ENCODE results near the gene TTLL6.

The TTLL6 gene

GRCh38 chr17:48776602-48777001 is 40.4 kb downstream of the TTLL6 start:
- no peak for DNase-seq (ENCODE audit: low read depth)
- TF ChIP-seq, protein P1, sequence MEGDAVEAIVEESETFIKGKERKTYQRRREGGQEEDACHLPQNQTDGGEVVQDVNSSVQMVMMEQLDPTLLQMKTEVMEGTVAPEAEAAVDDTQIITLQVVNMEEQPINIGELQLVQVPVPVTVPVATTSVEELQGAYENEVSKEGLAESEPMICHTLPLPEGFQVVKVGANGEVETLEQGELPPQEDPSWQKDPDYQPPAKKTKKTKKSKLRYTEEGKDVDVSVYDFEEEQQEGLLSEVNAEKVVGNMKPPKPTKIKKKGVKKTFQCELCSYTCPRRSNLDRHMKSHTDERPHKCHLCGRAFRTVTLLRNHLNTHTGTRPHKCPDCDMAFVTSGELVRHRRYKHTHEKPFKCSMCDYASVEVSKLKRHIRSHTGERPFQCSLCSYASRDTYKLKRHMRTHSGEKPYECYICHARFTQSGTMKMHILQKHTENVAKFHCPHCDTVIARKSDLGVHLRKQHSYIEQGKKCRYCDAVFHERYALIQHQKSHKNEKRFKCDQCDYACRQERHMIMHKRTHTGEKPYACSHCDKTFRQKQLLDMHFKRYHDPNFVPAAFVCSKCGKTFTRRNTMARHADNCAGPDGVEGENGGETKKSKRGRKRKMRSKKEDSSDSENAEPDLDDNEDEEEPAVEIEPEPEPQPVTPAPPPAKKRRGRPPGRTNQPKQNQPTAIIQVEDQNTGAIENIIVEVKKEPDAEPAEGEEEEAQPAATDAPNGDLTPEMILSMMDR (conservative IDR thresholded peaks at IDR 0.05; ENCODE audit: low read depth, low read length): no peak
- H3K4me3 ChIP-seq (ENCODE audit: low read depth, low read length): no peak overlapping the region

DNA sequence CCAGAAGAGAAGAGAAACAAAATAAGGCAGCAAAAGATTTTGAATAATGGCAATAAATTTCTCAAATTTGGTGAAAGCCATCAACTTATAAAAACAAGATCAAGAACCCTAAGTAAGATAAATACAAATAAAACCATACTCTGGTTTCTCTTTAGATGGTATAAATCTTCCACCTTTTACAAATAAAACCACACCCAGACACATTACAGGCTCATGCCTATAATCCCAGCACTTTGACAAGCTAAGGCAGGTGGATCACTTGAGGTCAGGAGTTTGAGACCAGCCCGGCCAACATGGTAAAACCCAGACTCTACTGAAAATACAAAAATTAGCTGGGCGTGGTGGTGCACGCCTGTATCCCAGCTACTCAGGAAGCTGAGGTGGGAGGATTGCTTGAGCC is 43.8 kb downstream of the TTLL6 start:
- no peak for DNase-seq (ENCODE audit: low read depth)
- no peak overlapping the region for H3K4me3 ChIP-seq (ENCODE audit: low read depth, low read length)
- TF ChIP-seq, protein P1 (conservative IDR thresholded peaks at IDR 0.05; ENCODE audit: low read depth, low read length): no peak

GRCh38 chr17:48770954-48771353 is 46.1 kb downstream of the TTLL6 start:
- H3K4me3 ChIP-seq (ENCODE audit: low read depth, low read length): no peak overlapping the region
- no peak for DNase-seq (ENCODE audit: low read depth)
- TF ChIP-seq, protein P1 (conservative IDR thresholded peaks at IDR 0.05; ENCODE audit: low read depth, low read length): no peak

DNA sequence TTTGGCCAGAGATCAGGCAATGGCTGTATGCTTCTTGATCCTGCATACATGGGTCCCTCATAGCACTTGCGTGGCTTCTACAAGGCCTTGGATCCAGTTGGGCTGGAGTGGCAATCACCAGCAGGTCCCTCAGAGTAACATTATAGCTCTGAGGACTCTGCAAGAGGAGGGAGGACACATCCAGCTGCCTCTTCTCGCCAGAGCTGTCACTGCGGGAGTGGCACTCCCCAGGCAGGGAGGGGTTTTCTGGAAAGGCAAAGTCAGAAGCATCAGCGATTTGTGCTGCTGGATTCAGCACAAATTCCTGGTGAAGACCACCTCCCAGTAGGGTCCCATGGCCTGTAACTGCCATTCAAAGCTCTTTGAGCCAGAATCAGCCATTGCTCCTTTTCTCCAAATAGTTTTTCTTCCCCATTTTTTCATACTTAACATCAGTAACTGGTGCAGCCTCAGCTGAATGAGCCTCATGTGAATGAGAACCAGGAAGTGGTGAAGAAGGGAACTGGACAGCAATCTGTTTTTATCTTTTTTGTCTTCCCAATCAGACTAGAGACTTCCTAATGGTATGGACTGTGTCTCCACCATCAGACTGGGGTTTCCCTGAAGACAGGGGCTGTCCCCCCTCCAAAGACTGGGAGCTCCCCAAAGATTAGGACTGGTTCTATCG is 47.9 kb downstream of the TTLL6 start:
- no peak for DNase-seq (ENCODE audit: low read depth)
- no peak overlapping the region for H3K4me3 ChIP-seq (ENCODE audit: low read depth, low read length)

DNA sequence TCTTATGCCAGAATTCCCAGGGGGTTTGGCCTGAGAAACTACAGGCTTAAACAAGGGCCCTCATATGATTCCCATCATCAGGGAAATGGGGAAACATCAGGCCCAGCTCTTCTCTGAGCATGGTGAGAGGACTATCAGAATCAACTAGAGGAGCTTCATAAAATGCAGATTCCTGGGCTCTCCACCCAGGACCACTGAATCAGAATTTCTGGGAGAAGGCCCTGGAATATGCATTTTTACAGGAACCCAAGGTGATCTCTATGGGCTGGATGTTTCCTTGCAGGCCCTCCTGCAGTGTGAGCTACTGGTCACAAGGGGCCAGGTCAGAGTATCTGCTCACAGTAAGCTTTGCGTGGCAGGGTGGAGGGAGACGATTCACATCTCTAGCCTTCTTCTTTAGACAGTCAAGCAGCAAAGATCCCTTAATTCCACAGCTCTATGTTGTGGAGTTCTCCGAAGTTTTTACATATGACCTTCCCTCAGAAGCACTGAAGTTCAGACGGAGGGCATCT is 49.7 kb downstream of the TTLL6 start:
- DNase-seq (ENCODE audit: low read depth): no peak
- TF ChIP-seq, protein P1 (conservative IDR thresholded peaks at IDR 0.05; ENCODE audit: low read depth, low read length): no peak
- H3K4me3 ChIP-seq (ENCODE audit: low read depth, low read length): no peak overlapping the region

More for the DNA sequence above, 47.9 kb downstream of the TTLL6 start:
- TF ChIP-seq, protein P1 (conservative IDR thresholded peaks at IDR 0.05; ENCODE audit: low read depth, low read length): no peak

DNA sequence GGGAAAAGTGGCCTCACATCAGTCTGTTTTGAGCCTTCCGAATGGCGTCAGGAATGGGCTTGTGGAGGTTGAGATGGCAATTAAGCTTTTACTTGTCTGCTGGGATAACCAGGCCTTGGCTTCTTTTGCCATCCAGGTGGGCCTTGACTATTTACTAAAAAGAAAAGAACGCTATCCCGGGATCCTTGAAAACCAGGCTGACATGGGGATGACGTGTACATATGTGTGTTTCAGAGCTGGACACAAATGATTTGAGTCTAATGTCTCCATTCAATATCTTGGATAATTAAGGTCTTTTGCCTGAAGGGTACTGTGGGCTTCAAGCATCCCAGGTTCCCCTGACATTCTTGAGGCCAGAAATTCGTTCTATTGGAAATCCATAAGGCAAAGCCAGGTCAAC is 55.9 kb downstream of the TTLL6 start:
- H3K4me3 ChIP-seq (ENCODE audit: low read depth, low read length): no peak overlapping the region
- TF ChIP-seq, protein P1 (conservative IDR thresholded peaks at IDR 0.05; ENCODE audit: low read depth, low read length): no peak
- DNase-seq (ENCODE audit: low read depth): no peak

GRCh38 chr17:48760411-48760810 is 56.6 kb downstream of the TTLL6 start:
- no peak overlapping the region for H3K4me3 ChIP-seq (ENCODE audit: low read depth, low read length)
- DNase-seq (ENCODE audit: low read depth): no peak
- TF ChIP-seq, protein P1 (conservative IDR thresholded peaks at IDR 0.05; ENCODE audit: low read depth, low read length): no peak

Data from choroid plexus epithelial cell (primary cell).